Ramos (cell line): ENCODE measurements around the gene TALDO1.

Source experiments
- in situ Hi-C: fragments of 300-500 bp; cut with MboI; formaldehyde crosslinking; loops from one replicate; pipeline ENCODE4 v1.14.3; 2022; ENCODE audit warnings: low sequenced_read_pairs; ENCODE audit not compliant: unreplicated experiment

TALDO1 gene

GRCh38 chr11:794766-795633 lies 47.7 kb downstream of the TALDO1 start:
- in situ Hi-C loops: no loop called here

- in situ Hi-C loops: no loop called here
Observed at GRCh38 chr11:795634-796564, 48.6 kb downstream of the TALDO1 start.

- in situ Hi-C loops: no loop called here
Observed at GRCh38 chr11:796565-797295, 49.5 kb downstream of the TALDO1 start.

- in situ Hi-C loops: no loop called here
Observed at GRCh38 chr11:797296-798092, 50.2 kb downstream of the TALDO1 start.

- in situ Hi-C loops: no loop called here
Observed at GRCh38 chr11:798093-798713, 50.9 kb downstream of the TALDO1 start, which contains the start of gene SLC25A22. Gene SLC25A22, minus strand, starts transcription at chr11:798281. Its CDS starts 3,275 bp downstream, at chr11:795006.

GRCh38 chr11:799641-800316 lies 52.5 kb downstream of the TALDO1 start:
- in situ Hi-C loops: loop anchor here (25.0 kb wide), 1 partner anchor 1588 kb away; the partner anchor contains the start of gene CD81

- in situ Hi-C loops: loop anchor here (25.0 kb wide), 1 partner anchor 1587 kb away; the partner anchor contains the start of gene CD81
Observed at GRCh38 chr11:800473-800872, 53.2 kb downstream of the TALDO1 start.

GRCh38 chr11:801097-801780 lies 54.0 kb downstream of the TALDO1 start:
- in situ Hi-C loops: loop anchor here (25.0 kb wide), 1 partner anchor 1586 kb away; the partner anchor contains the start of gene CD81

GRCh38 chr11:802018-802617 lies 54.9 kb downstream of the TALDO1 start:
- in situ Hi-C loops: loop anchor here (25.0 kb wide), 1 partner anchor 1585 kb away; the partner anchor contains the start of gene CD81

GRCh38 chr11:802693-803466 lies 55.6 kb downstream of the TALDO1 start:
- in situ Hi-C loops: loop anchor here (25.0 kb wide), 1 partner anchor 1584 kb away; the partner anchor contains the start of gene CD81

- in situ Hi-C loops: loop anchor here (25.0 kb wide), 1 partner anchor 1584 kb away; the partner anchor contains the start of gene CD81
Observed at GRCh38 chr11:803467-803742, 56.1 kb downstream of the TALDO1 start.

GRCh38 chr11:803770-804598 lies 56.7 kb downstream of the TALDO1 start:
- in situ Hi-C loops: loop anchor here (25.0 kb wide), 1 partner anchor 1583 kb away; the partner anchor contains the start of gene CD81

GRCh38 chr11:804599-804964 lies 57.3 kb downstream of the TALDO1 start:
- in situ Hi-C loops: loop anchor here (25.0 kb wide), 1 partner anchor 1583 kb away; the partner anchor contains the start of gene CD81

GRCh38 chr11:808427-809286 lies 61.4 kb downstream of the TALDO1 start:
- in situ Hi-C loops: loop anchor here (25.0 kb wide), 1 partner anchor 1579 kb away; the partner anchor contains the start of gene CD81
